HG02870 (cell line): Measurements from ENCODE around the gene PLA2G4A.

ENCODE experiments used
- ATAC-seq: cut with Tn5 transposase; IDR thresholded peaks from one replicate; pipeline ENCODE4 v1.9.1; 2021; ENCODE audit warnings: mild to moderate bottlenecking, moderate library complexity; ENCODE audit not compliant: unreplicated experiment

The PLA2G4A gene

DNA sequence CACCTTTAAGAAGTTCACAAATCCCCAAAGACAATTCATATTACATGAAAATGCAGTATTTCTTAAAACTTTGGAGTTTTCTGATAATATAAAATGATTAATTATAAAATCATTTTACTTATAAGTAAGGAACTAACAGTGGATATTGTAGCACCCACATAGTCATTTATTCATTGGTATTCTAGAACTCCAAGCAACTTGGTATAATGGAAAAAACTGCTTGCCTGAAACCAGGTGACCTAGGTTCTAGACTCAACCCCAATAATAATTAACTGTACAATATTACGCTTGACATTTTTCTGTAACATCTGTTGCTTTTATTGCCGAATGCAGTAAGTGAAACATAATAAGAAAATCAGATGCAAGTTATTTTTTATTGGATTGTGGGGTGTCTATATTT is 2.4 kb downstream of the PLA2G4A start:
- ATAC-seq = no peak

DNA sequence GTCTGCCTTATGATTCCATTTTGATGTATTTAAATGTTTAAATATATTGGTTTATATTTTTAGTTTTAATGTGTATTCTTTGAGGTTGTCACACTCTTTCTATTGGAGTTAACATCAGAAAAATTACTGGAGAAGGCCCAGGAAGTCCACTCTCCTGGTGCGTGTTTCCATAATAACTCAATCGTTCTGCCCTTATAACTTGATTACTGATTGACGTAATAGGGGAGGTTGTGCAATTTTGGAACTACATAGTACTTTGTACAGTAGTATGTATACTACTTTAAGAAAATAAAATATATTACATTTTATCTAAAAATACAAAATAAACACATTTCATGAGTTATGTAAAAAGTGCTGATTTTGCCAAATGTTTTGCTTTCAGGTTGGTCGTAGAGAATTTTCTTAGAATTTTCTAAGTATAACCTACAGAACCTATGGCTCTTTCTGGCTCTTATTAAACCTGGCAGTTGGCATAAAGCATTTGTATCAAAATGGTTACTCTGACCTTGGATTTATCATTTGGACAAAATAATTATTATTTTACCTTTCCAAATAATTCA is 5.7 kb downstream of the PLA2G4A start:
- no peak for ATAC-seq

DNA sequence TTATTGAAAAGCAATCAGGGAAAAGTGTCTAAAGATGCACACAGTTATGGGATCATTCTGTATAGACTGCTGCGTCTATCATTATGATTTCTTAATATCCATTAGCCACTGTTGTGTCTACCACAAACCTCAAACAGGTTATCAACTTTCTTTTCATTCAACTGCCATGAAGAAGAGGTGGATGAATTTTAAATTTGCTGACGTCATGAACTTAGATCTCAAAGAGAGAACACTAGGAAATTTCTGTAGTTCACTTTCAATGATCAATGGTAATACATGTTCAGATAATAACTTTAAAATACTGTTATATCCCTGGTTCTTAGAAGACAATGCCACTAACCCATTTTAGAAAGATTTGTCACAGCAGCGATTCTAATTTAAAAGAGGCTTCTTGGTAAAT is 6.7 kb downstream of the PLA2G4A start:
- no peak for ATAC-seq

DNA sequence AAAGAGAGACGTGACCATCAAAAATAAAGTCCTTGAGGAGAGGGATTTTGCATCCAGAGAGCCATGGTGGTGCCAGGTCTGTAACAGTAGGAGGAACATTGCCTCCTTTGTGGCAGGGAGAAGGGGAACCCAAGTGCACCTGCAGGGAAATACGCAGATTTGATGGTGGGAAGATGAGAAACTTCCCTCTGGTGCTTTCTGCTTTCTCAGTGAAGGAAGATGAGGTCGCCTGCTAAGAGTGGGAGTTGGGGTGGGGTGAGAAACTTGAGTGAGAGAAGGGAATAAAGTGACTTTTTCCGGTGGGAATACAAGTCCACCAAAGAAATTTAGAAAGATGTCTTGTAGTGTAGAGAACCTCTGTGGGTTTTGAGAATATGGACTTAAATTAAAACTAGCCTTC is 9.1 kb downstream of the PLA2G4A start:
- ATAC-seq = no peak

DNA sequence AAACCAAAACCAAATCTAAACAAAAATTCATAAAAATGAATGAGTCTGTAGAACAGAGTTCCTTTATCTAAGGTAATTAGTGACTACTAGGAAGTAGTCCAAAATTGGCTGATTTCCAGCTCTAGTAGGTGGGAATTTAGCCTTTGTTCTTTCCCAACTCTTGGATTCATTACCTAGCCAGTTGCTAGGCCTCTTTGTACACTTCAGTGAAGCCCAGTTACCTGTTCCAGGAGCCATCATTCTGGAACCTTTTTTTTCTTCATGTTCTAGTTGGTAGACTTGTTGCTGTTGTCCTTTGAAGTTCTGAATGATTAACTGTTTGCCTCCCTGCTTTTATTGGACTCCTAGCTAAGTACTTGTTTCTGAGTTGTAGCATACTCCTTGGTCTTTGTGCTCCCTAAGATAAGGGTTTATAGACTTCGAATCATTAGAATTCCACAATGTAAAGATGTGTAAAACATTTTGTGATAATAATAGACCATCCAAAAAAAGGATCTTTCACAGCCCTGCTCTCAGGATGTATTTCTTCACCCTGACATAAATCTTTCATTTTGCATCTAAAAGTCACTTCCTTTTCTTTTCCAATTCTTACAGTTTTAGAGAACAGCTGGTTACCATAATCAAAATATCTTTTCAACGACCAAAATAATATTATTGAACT is 9.8 kb downstream of the PLA2G4A start:
- no peak for ATAC-seq

DNA sequence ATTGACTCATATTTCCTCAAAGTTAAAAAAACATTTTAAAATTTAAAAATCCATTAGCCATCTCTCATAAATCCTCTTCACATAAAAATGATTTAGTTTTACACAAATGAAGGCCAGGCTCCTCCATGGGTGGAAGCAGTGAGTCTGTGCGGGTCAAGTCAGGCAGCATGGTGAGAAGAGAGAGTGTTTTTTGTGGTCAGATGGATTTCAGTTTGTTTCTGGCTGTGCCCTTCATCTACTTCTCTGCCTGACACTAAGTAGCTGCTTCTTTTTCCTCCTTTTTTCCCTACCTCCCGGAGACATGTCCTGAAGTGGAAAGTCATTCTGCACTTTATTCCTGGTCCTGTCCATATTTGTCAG is 10.3 kb downstream of the PLA2G4A start:
- ATAC-seq = no peak

DNA sequence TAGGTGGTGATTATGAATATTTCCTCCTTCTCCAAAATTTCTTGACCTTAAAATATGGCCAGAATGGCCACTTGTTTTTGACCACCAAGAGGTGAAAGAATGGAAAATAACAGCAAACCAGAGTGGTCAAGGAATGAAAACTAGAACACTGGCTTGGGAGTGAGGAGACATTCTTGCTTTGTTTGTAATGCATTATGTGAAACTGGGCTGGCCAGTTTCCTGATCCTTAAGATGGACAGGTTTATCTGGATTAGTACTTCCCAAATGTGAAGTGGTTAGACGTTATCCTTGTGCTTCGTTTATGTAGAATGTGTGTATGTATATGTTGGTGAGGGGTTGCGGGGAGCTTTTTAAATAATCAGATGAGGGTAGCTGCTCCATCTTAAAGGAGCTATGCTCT is 12.8 kb downstream of the PLA2G4A start:
- ATAC-seq = no peak

DNA sequence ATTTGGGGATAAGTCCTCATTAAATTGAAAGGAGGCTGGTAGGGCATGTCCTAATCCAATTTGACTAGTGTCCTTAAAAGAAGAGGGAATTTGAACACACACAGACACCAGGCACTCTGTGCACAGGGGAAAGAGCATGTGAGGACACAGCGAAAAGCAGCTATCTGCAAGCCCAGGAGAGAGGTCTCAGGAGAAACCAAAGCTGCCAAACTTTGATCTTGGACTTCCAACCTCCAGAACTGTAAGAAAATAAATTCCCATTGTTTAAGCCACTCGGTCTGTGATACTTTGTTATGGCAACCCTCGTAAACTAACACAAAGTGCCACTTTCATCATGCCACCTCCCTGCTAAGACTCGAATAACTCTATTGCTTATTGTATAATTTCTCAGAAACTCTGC is 13.8 kb downstream of the PLA2G4A start:
- no peak for ATAC-seq

DNA sequence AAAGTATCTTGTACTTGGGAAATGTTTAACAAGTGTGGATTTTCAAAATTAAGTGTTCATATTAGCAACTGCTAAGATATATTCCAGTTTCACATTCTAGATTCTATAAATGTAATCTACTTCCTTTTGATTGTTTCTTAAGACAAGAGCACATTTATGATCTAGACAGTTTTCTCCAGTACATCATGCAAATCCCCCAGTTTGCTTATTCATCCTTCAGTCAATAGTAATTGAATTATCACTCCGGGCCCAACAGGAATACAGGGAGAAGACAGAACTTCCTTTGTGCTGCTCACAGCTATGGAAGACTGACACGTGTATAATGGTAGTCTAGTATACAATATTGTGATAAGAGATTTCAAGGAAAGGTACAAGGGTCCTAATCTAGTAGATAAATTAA is 14.5 kb downstream of the PLA2G4A start:
- ATAC-seq = no peak

DNA sequence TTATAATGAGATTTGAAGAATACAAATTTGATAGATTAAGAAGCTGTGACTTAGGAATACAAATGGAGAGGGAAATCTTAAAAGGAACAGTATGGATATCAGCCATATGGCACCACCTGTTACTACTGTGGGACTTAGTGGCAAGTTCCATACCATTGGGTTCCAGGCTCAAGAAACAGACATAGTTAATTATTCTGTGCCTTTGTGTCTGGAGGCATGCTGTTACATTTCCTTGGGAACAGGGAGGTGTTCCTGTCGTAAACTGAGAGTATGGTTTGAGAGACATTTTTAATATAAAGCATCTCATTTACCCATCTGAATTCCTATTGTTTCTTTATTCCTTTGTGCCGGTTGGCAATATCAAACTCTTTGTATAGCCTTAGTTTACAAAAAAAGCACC is 15.2 kb downstream of the PLA2G4A start:
- no peak for ATAC-seq

DNA sequence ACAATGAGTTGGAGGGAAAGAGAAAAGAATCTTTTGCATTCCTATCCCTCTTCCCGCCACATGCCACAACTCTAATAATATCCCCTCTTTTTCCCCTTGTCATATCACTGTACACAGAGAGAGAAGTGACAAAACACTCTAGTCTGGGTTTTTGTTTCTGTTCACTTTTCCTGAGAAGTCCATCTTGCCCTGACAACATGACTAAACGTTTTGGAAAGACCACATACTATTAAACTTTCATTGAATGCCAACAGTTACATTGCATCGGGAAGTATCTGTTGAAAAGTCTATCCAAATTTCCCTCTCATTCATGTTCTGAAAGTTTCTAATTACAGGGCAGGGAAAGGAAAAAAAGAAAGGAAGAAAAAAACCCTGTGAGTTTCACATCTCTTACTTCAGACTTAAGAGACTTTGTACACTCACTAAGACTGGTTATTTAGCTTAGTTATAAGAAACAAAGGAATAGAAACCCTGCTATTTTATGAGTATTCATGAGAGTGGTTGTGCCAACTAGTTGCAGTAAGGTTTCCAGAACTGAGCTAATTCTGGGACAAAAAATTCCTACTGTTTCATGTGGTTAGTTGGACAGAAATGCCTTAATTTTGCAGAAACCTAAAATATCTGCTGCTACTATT is 16.9 kb downstream of the PLA2G4A start:
- ATAC-seq = no peak

DNA sequence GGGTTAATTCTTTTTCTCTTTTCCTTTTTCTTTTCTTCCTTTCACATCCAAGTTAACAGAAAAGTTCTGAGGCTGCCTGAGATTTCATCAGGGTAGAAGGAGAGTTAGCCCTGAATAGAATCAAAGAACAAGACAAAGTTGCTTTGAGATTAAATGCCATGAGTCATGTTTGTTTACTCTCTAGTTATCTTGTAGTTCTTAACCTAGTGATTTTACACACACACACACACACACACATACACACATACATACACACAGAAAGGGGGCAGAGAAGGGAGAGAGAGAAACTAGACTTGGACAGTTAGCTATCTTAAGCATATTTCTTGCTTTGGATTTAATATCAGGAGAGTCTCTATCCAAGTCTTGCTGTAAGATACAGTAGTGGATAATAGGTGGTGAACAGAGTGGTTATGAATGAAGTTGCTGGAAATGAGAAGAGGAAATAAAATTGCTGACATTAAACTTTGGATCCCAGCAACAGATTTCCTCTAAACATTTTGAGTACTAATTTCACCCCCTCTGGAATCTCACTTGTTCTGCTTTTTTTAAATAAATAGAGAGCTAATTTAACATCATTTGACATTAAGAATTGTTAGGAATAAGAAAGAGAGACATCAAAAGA is 19.9 kb downstream of the PLA2G4A start:
- ATAC-seq = no peak

DNA sequence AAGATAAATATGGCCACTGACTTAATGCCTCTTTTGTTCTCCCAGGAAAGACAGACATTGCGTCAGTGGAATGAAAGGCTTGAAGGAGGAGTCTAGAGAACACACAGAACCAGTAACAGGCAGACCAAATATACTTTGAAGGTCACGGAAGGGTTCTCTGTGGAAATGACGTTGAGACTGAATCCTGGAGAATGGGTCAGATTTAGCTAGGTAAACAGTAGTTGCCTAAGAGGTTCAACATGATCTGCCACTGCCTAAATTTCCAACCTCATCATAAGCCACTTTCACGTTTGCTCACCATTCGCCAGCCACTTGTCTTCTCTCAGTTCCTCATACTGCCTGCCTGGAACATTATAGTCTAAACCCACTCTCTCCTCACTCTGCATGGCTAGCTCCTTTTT is 20.5 kb downstream of the PLA2G4A start:
- peak; percentile 98 for ATAC-seq

DNA sequence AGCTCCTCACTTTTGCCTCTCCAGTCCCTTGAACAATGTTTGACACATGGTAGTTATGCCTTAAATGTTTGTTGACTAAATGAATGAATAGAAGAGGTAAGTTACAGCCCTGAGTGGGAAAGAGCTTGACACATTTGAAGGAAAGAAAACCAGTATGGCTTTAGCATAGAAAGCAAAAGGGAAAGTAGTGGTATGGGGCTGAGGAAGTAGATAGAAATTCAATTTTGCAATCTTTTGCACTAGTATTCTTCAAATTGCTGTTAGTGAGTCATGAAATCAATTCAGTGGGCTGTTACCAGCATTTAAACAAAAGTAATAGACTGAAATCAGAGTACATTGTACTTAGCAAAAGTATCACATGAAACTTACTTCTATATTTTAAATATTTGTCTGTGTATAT is 21.1 kb downstream of the PLA2G4A start:
- peak; percentile 27 for ATAC-seq

DNA sequence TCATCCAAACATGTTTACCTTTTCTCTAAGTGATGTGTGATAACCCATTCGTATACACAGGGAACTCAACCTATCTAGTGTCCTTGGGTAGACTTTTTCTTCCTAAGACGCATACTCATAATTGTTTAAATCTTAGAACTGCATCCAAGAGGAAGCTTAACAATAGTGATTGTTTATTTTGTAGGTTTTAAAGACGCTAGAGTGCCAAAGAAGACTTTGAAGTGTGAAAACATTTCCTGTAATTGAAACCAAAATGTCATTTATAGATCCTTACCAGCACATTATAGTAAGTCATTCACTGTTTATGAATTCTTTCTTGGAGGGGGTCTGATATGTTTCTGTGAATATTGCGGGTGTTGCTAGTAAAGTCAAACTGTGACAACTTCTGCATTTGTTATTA is 25.4 kb downstream of the PLA2G4A start:
- ATAC-seq = no peak

DNA sequence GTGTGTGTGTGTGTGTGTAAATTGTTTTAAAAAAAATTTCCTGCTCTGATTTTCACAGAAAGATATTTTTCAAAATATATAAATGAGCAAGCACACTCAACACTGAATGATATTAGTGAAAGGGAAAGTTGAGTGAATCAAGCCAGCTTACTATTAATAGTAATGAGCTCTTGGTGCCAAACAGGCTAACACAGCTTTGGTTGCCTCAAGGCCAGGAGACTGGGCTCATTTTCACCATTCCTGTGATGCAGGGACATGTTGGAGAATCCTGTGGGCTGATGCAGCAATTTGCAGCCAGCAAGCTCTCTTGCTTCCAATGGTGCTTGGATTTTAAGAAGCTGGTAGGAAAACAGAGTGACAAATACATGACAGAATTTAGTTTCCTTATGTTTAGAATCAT is 30.2 kb downstream of the PLA2G4A start:
- ATAC-seq = no peak

DNA sequence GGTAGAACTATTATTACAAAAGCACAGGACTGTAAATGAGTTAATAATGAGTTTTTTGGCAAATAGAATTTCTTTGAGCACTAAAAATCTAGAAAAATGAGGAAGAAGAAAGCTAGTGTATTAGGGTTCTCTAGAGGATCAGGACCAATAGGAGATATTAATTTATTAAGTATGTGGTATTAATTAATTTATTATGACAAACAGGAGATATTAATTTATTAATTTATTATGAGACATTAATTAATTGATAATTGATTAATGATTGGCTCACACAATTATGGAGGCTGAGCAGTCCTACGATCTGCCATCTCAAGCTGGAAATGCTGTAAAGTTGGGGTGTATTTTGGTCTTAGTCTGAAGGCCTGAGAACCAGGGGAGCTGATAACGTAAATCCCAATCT is 31.2 kb downstream of the PLA2G4A start:
- no peak for ATAC-seq

DNA sequence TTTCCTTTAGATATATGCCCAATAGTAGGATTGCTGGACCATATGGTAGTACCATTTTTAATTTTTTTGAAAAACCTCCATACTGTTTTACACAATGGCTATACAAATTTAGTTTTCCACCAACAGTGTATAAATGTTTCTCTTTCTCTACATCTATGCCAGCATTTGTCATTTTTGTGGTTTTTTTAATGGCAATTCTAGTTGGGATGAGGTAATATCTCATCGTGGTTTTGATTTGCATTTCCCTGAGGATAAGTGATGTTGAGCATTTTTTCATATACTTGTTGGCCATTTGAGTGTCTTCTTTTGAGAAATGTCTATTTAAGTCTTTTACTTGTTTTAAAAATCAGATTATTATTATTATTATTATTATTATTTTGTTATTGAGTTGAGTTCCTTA is 35.5 kb downstream of the PLA2G4A start:
- no peak for ATAC-seq

DNA sequence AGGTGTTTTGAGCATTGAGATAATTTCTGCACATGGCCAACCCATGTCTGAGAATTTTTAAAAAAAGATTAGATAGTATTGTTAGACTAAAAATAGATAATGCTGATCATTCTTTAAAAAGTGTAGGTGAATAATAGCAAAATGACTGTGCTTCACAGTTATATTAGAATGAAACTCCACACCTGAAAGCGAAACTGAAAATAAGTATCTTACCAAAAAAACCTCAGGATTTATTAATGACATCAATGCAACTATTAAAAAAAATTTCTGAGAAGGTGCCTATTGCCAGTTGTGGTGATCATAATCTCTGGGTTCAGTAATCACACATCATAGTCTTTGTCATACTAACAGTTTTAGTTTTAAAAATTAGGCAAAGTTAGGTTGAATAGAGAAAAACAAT is 36.5 kb downstream of the PLA2G4A start:
- ATAC-seq = peak; percentile 88

DNA sequence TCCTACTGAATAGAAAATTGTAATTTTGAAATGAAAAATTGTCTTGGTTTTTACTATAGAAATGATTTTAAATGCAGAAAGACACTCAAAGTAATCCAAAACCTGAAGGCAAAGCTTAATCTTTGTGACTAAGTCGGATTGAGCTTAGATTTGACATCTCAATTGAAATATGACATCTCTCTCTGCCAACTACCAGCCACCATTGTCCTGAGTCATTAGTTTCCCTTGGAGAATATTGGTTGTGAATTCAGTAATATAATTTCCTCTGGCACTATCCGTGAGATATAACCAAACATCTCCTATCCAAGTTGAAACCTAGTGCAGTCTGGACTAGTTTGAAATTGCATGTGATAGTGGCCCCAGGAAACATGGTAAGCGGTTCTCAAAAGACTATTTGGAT is 37.1 kb downstream of the PLA2G4A start:
- no peak for ATAC-seq

DNA sequence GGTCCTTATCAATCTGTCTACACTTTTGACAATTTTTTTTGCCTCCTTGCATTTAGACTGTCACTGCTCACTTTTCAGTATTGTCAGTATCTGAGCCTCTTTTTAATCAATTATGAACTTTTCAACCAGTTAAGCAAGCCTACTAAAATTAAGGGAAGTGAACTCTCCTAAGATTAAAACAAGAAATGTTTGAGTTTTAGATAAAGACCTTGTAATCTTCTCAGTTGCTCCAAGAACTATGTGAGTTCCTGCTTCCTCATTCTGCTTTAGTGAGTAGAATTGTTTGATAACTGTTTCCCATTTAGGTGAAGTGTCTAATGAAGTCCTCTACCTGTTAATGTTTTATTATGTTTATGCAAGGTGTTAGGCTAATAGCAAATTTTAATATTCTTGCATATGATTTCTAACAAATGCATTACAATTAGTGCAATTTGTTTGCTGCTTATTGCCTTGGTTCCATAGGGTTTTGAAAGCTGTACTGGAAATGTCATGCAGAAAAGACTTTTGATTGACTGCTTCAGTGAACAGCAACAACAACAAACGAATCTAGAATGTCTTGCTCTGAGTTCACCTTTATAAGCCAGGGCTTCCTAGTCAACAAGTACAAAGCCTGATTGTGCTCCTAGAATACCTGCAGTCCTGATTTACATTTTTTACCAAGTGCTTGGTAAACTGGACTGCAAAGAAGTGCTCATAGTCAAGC is 40.9 kb downstream of the PLA2G4A start:
- no peak for ATAC-seq

DNA sequence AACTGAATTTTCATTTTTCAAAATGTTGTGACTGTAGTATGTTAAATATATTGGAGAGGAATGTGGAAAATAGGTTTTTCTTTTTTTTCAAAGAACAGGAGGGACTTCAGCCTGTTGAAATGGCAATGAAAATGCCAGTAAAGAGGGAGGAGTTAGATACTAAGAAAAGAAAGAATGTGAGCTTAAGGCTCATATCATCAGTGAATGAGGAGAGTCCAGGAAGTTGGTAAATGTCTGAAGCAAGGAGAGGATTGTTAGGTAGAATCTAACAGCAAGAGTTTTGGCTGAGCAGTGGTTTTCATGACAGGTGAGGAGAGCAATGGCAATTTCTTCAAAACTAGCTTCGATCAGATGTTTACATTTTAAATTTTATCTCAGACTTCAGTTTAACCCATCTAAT is 43.0 kb downstream of the PLA2G4A start:
- ATAC-seq = no peak
